Stomach (tissue), 9 donors: ENCODE results near the gene CAB39. TPM values are rescaled to one million over a fixed set of nuclear protein-coding genes. Genes with fewer than 3 reads are reported as not detected.

Experiments
- DNase-seq, 2 donors: peaks; one replicate each; pipeline versions ENCODE4 v3.0.0 to v3.0.0-alpha.2; 2013 to 2019
- H3K27ac ChIP-seq, 5 donors: fragments of 200-600 bp in 4 of 5; sonication (generic) in 4 of 5; one replicate each; pipeline ENCODE4 v1.5.1; 2013 to 2019; ENCODE audit warnings: mild to moderate bottlenecking in 1 of 5, moderate library complexity in 1 of 5
- H3K27me3 ChIP-seq, 3 donors: fragments of 200-600 bp; sonication (generic); one replicate each; pipeline ENCODE4 v1.5.1; 2017 to 2019; ENCODE audit warnings: mixed run types in 1 of 3
- H3K36me3 ChIP-seq, 4 donors: fragments of 200-600 bp; sonication (generic); 1 replicate in 3 of 4; 2 replicates in 1 of 4; pipeline ENCODE4 v1.5.1; 2016 to 2019
- H3K4me1 ChIP-seq, 4 donors: fragments of 200-600 bp; sonication (generic); one replicate each; pipeline ENCODE4 v1.5.1; 2016 to 2019
- H3K4me3 ChIP-seq, 4 donors: fragments of 200-600 bp; sonication (generic) in 3 of 4; one replicate each; pipeline ENCODE4 v1.5.1; 2016 to 2019; ENCODE audit warnings: mild to moderate bottlenecking in 1 of 4
- H3K9me3 ChIP-seq, 4 donors: fragments of 200-600 bp; sonication (generic); one replicate each; pipeline ENCODE4 v1.5.1; 2016 to 2019
- CTCF ChIP-seq, 7 experiments: fragments of 450-650 bp in 4 of 7; fragments of 200-600 bp in 3 of 7; sonication (generic) in 3 of 7; IDR thresholded peaks; one replicate each; pipeline ENCODE4 v1.5.1; 2016 to 2019; ENCODE audit warnings: antibody characterized with exemption in 7 of 7, control low read depth in 2 of 7, mild to moderate bottlenecking in 1 of 7
- EP300 ChIP-seq: sonication (generic); formaldehyde crosslinking; IDR thresholded peaks from one replicate; pipeline ENCODE4 v1.6.1; 2017; ENCODE audit warnings: antibody characterized with exemption
- POLR2A ChIP-seq, 4 donors: fragments of 450-650 bp; IDR thresholded peaks; one replicate each; pipeline ENCODE4 v1.6.1; 2016; ENCODE audit warnings: antibody characterized with exemption in 4 of 4, control low read depth in 2 of 4, mild to moderate bottlenecking in 1 of 4, moderate library complexity in 1 of 4
- POLR2AphosphoS5 ChIP-seq, 3 donors: sonication (generic); formaldehyde crosslinking; IDR thresholded peaks; one replicate each; pipeline ENCODE4 v1.6.1; 2016; ENCODE audit warnings: antibody characterized with exemption in 3 of 3
- WGBS, 5 donors: extraction: QIAGEN DNeasy Blood & Tissue Kit in 3 of 5; methylation state at CpG; one replicate each; pipeline versions ENCODE4 v1.1.5 to v1.1.7; 2013 to 2018; 5-methylcytosine and 5-hydroxymethylcytosine counted together
- intact Hi-C: fragments of 100-400 bp; cut with DNase I; formaldehyde crosslinking; loops from one replicate; pipeline ENCODE4 v1.15.1; 2023; ENCODE audit warnings: low total_unique reads
- polyA plus RNA-seq, 3 donors: library from polyadenylated mRNA; stranded (reverse); fragments of 200-250 nt; gene quantifications; one replicate each; pipeline ENCODE4 v1.2.3, GENCODE V29; 2013
- total RNA-seq, 5 donors: library from RNA; depleted of rRNA; stranded (reverse); fragments of >200 nt; gene quantifications; one replicate each; pipeline versions ENCODE4 v1.1.0 to v1.2.3, GENCODE V29; 2014 to 2016
- donor health status: healthy with polysubstance abuse.
- donor health status: Bipolar disorder and iron deficiency.
- donor health status: healthy.

CAB39 gene
- total and polyA plus RNA-seq, 8 donors = 21.8 to 126 (median 84.5) TPM

GRCh38 chr2:230778350-230779063 lies 65.9 kb downstream of the CAB39 start:
- 81 to 87% (median 82%) methylated on average over 8 of the region's 8 CpGs for WGBS, 5 donors
- no peaks in the 10 kb centered on the region for H3K9me3 ChIP-seq
- DNase-seq = peak in 1 of 2 donors; percentile 32
- H3K27me3 ChIP-seq = no peaks in the 10 kb centered on the region
- TF ChIP-seq EP300 (no peak), POLR2A (IDR thresholded peaks at IDR 0.05) (no peak), CTCF (IDR thresholded peaks at IDR 0.05) (no peak), POLR2AphosphoS5 (IDR thresholded peaks at IDR 0.05) (no peak)
- H3K27ac ChIP-seq = peak overlapping the region in 2 of 5 donors; percentile 3 to 9
- intact Hi-C loops = no loop called here
- no peak overlapping the region for H3K4me3 ChIP-seq
- H3K36me3 ChIP-seq = peaks cover 0 to 12% (median 7%) of the 10 kb centered on the region in 4 donors
- H3K4me1 ChIP-seq = peaks cover 11 to 87% (median 41%) of the 10 kb centered on the region in 4 donors

GRCh38 chr2:230779126-230779525 lies 66.5 kb downstream of the CAB39 start:
- 51 to 79% (median 76%) methylated on average over 3 of the region's 3 CpGs for WGBS, 5 donors
- Histone ChIP-seq H3K27ac (peak overlapping the region in 2 of 5 donors; percentile 3 to 19), H3K36me3 (peaks cover 0 to 17% (median 11%) of the 10 kb centered on the region in 4 donors), H3K27me3 (no peaks in the 10 kb centered on the region), H3K9me3 (no peaks in the 10 kb centered on the region), H3K4me1 (peaks cover 11 to 84% (median 38%) of the 10 kb centered on the region in 4 donors), H3K4me3 (no peak overlapping the region)
- TF ChIP-seq CTCF (IDR thresholded peaks at IDR 0.05) (no peak), EP300 (no peak), POLR2AphosphoS5 (IDR thresholded peaks at IDR 0.05) (no peak), POLR2A (IDR thresholded peaks at IDR 0.05) (no peak)
- no peak for DNase-seq
- intact Hi-C loops = no loop called here

GRCh38 chr2:230779607-230780006 lies 67.0 kb downstream of the CAB39 start:
- no peak for DNase-seq
- Histone ChIP-seq H3K27ac (peak overlapping the region in 2 of 5 donors; percentile 3 to 19), H3K4me1 (peaks cover 6 to 84% (median 36%) of the 10 kb centered on the region in 4 donors), H3K36me3 (peaks cover 0 to 17% (median 11%) of the 10 kb centered on the region in 4 donors), H3K9me3 (no peaks in the 10 kb centered on the region), H3K27me3 (no peaks in the 10 kb centered on the region), H3K4me3 (no peak overlapping the region)
- WGBS, 5 donors = 83 to 95% (median 92%) methylated on average over 1 of the region's 1 CpG
- TF ChIP-seq POLR2AphosphoS5 (IDR thresholded peaks at IDR 0.05) (no peak), POLR2A (IDR thresholded peaks at IDR 0.05) (no peak), CTCF (IDR thresholded peaks at IDR 0.05) (no peak), EP300 (no peak)
- intact Hi-C loops = no loop called here

GRCh38 chr2:230781130-230781797 lies 68.6 kb downstream of the CAB39 start:
- Histone ChIP-seq H3K27ac (peak overlapping the region in 2 of 5 donors; percentile 6 to 10), H3K27me3 (no peaks in the 10 kb centered on the region), H3K36me3 (peaks cover 0 to 20% (median 12%) of the 10 kb centered on the region in 4 donors), H3K9me3 (no peaks in the 10 kb centered on the region), H3K4me3 (no peak overlapping the region), H3K4me1 (peaks cover 0 to 82% (median 32%) of the 10 kb centered on the region in 4 donors)
- DNase-seq = peak in 1 of 2 donors; percentile 36
- intact Hi-C loops = no loop called here
- TF ChIP-seq EP300 = no peak
- peak in 1 of 3 donors; percentile 14 for TF ChIP-seq POLR2AphosphoS5 (IDR thresholded peaks at IDR 0.05)
- no peak for TF ChIP-seq CTCF (IDR thresholded peaks at IDR 0.05)
- 59 to 71% (median 61%) methylated on average over 5 of the region's 5 CpGs for WGBS, 5 donors
